Activated B cell treated with CpG ODN at 0.5 μM for 24 hours (primary cell): ENCODE results near the gene TMEM184A. TPM values are rescaled to one million over a fixed set of nuclear protein-coding genes. Genes with fewer than 3 reads are reported as not detected.
A peak's percentile ranks its signal among the peaks of the same experiment; 100 is the strongest.

Experiments used
- ATAC-seq: fragments of 200-7000 bp; cut with Tn5 transposase; one replicate; pipeline ENCODE4 v1.10.0; 2021; ENCODE audit warnings: low read depth, mild to moderate bottlenecking, moderate library complexity
- CTCF ChIA-PET: fragments of 350-600 bp; sonication (Branson Sonifier 250); formaldehyde crosslinking; loops from one replicate; lab custom pipeline; 2021; ENCODE audit warnings: antibody characterized with exemption; lab: Charles Lee
- POLR2A ChIA-PET: fragments of 350-600 bp; sonication (Branson Sonifier 250); formaldehyde crosslinking; loops from one replicate; lab custom pipeline; 2021; ENCODE audit warnings: antibody characterized with exemption; lab: Charles Lee
- DNase-seq: peaks from one replicate; pipeline ENCODE4 v3.0.0; 2022
- H3K27ac Mint-ChIP-seq: one replicate; pipeline ENCODE4 v1.8.0; 2020; ENCODE audit warnings: mixed read lengths
- H3K27me3 Mint-ChIP-seq: one replicate; pipeline ENCODE4 v1.8.0; 2021; ENCODE audit warnings: mixed read lengths
- H3K36me3 Mint-ChIP-seq: one replicate; pipeline ENCODE4 v1.8.0; 2021; ENCODE audit warnings: low read depth, mixed read lengths
- H3K4me1 Mint-ChIP-seq: one replicate; pipeline ENCODE4 v1.8.0; 2021; ENCODE audit warnings: mixed read lengths
- H3K4me3 Mint-ChIP-seq: one replicate; pipeline ENCODE4 v1.8.0; 2020; ENCODE audit warnings: mild to moderate bottlenecking, mixed read lengths
- H3K9me3 Mint-ChIP-seq: one replicate; pipeline ENCODE4 v1.8.0; 2020; ENCODE audit warnings: mixed read lengths
- CTCF ChIP-seq: fragments of 200-600 bp; IDR thresholded peaks from one replicate; pipeline ENCODE4 v1.8.0; 2022; ENCODE audit warnings: antibody characterized with exemption, mild to moderate bottlenecking
- intact Hi-C: fragments of 100-400 bp; cut with micrococcal nuclease; formaldehyde crosslinking; loops from one replicate; pipeline ENCODE4 v1.15.1; 2024
- total RNA-seq: library from RNA; stranded (reverse); gene quantifications from 2 replicates; pipeline ENCODE4 v1.2.3, GENCODE V29; 2022

Gene TMEM184A
- total RNA-seq, 1 donor from 2014 or later: not detected

- ChIA-PET CTCF (no interaction called here), POLR2A (interaction anchor here (0.7 kb wide), 1 partner anchor 20 kb away, joined by 8 read pairs; no protein-coding TSS in a partner anchor)
- H3K4me1 Mint-ChIP-seq: peaks cover 71% of the 10 kb centered on the region
- H3K36me3 Mint-ChIP-seq: no peaks in the 10 kb centered on the region
- DNase-seq (no peak), ATAC-seq (no peak)
- no peaks in the 10 kb centered on the region for H3K9me3 Mint-ChIP-seq
- intact Hi-C loops: no loop called here
- no peaks in the 10 kb centered on the region for H3K27me3 Mint-ChIP-seq
- TF ChIP-seq CTCF: no peak
- H3K27ac Mint-ChIP-seq: no peak overlapping the region
- H3K4me3 Mint-ChIP-seq: no peak overlapping the region
These were observed 46.8 kb downstream of the TMEM184A start for GRCh38 chr7:1509226-1509625.

GRCh38 chr7:1508277-1508758 lies 47.7 kb downstream of the TMEM184A start:
- H3K9me3 Mint-ChIP-seq: no peaks in the 10 kb centered on the region
- no peaks in the 10 kb centered on the region for H3K27me3 Mint-ChIP-seq
- no peaks in the 10 kb centered on the region for H3K36me3 Mint-ChIP-seq
- POLR2A ChIA-PET: no interaction called here
- peak overlapping the region; percentile 48 for H3K4me3 Mint-ChIP-seq
- CTCF ChIA-PET: no interaction called here
- TF ChIP-seq CTCF: no peak
- intact Hi-C loops: no loop called here
- peaks cover 67% of the 10 kb centered on the region for H3K4me1 Mint-ChIP-seq
- peak overlapping the region; percentile 65 for H3K27ac Mint-ChIP-seq
- ATAC-seq: no peak
- DNase-seq: no peak

GRCh38 chr7:1505731-1506550 lies 50.1 kb downstream of the TMEM184A start:
- Mint-ChIP-seq H3K4me1 (peaks cover 64% of the 10 kb centered on the region), H3K9me3 (no peaks in the 10 kb centered on the region), H3K27me3 (no peaks in the 10 kb centered on the region), H3K27ac (peak overlapping the region; percentile 41), H3K4me3 (peak overlapping the region; percentile 69), H3K36me3 (peaks cover 19% of the 10 kb centered on the region)
- intact Hi-C loops: loop anchor here (2.0 kb wide), 1 partner anchor 901 kb away; no protein-coding TSS in a partner anchor
- no peak for TF ChIP-seq CTCF
- ChIA-PET POLR2A (interaction anchor here (0.7 to 4.1 kb wide), 3 partner anchors 27 to 434 kb away, joined by 3 to 31 read pairs (median 6); no protein-coding TSS in a partner anchor), CTCF (interaction anchor here (1.1 kb wide), 1 partner anchor 26 kb away, joined by 3 read pairs; no protein-coding TSS in a partner anchor)
- peak; percentile 25 for DNase-seq
- ATAC-seq: no peak

- TF ChIP-seq CTCF: peak; percentile 55
- ATAC-seq: peak; percentile 91
- H3K4me3 Mint-ChIP-seq: peak within 1 kb of the TSS; percentile 87
- POLR2A ChIA-PET: interaction anchor here (0.6 to 4.1 kb wide), 4 partner anchors 9 to 66 kb away, joined by 3 to 31 read pairs (median 6); no protein-coding TSS in a partner anchor
- CTCF ChIA-PET: no interaction called here
- no peaks in the 10 kb centered on the region for H3K9me3 Mint-ChIP-seq
- intact Hi-C loops: loop anchor here (1.0 to 5.0 kb wide), 5 partner anchors 28 to 66 kb away; partner anchors contain the start of genes MICALL2, PSMG3 and TMEM184A
- H3K36me3 Mint-ChIP-seq: peaks cover 31% of the 10 kb centered on the region
- H3K27ac Mint-ChIP-seq: peak within 1 kb of the TSS; percentile 71
- H3K4me1 Mint-ChIP-seq: peaks cover 55% of the 10 kb centered on the region
- no peaks in the 10 kb centered on the region for H3K27me3 Mint-ChIP-seq
- peak; percentile 86 for DNase-seq
These were observed 51.9 kb downstream of the TMEM184A start, which contains the start of gene INTS1 for GRCh38 chr7:1503816-1504775. Gene INTS1 (minus strand): TSS chr7:1504389. CDS start chr7:1503960, 429 bp downstream.
